SK-N-MC (cell line): Measurements from ENCODE around the gene SEMA5A.

Source experiments
- DNase-seq: peaks from one replicate; pipeline ENCODE4 v3.0.0-alpha.2; 2011; ENCODE audit warnings: low read depth, low spot score
- H3K27ac ChIP-seq: fragments of 200-600 bp; sonication (generic); 2 replicates; pipeline ENCODE4 v1.5.1; 2016; ENCODE audit warnings: mixed run types
- H3K36me3 ChIP-seq: fragments of 200-600 bp; sonication (generic); 2 replicates; pipeline ENCODE4 v1.6.1; 2017; ENCODE audit warnings: antibody characterized with exemption, low read length, mixed read lengths; ENCODE audit not compliant: insufficient read depth
- H3K4me3 ChIP-seq: fragments of 200-600 bp; sonication (generic); 2 replicates; pipeline ENCODE4 v1.5.1; 2016
- H3K9ac ChIP-seq: fragments of 200-600 bp; sonication (generic); 2 replicates; pipeline ENCODE4 v1.8.0; 2017; ENCODE audit warnings: mixed run types, mixed read lengths; ENCODE audit not compliant: insufficient read length
- H3K9me3 ChIP-seq: fragments of 200-600 bp; sonication (generic); 2 replicates; pipeline ENCODE4 v1.6.1; 2017; ENCODE audit warnings: low read depth, mild to moderate bottlenecking, antibody characterized with exemption, low read length, moderate library complexity, mixed read lengths
- EZH2 ChIP-seq: fragments of 200-600 bp; sonication (generic); IDR thresholded peaks from one replicate; pipeline ENCODE4 v1.6.1; 2017; ENCODE audit warnings: antibody characterized with exemption
- FOXP2 ChIP-seq: optimal IDR thresholded peaks from 2 replicates; pipeline ENCODE3; 2011; ENCODE audit warnings: mild to moderate bottlenecking, moderate library complexity; ENCODE audit not compliant: insufficient read depth; ENCODE audit errors: extremely low read length, control extremely low read depth
- POLR2AphosphoS5 ChIP-seq: IDR thresholded peaks from 2 replicates; pipeline ENCODE4 v1.6.1; 2012; ENCODE audit warnings: mild to moderate bottlenecking, low read depth, low read length, borderline replicate concordance

Gene SEMA5A

GRCh38 chr5:9124838-9125237 lies 421.0 kb downstream of the SEMA5A start:
- Histone ChIP-seq H3K4me3 (no peak overlapping the region), H3K9me3 (no peaks in the 10 kb centered on the region), H3K36me3 (no peaks in the 10 kb centered on the region), H3K27ac (no peak overlapping the region), H3K9ac (no peak overlapping the region)
- no peak for DNase-seq
- TF ChIP-seq FOXP2 = no peak
- TF ChIP-seq EZH2 = no peak
- no peak for TF ChIP-seq POLR2AphosphoS5

- no peaks in the 10 kb centered on the region for H3K36me3 ChIP-seq
- TF ChIP-seq EZH2 (no peak), POLR2AphosphoS5 (no peak), FOXP2 (no peak)
- H3K9ac ChIP-seq = no peak overlapping the region
- H3K9me3 ChIP-seq = no peaks in the 10 kb centered on the region
- no peak for DNase-seq
- no peak overlapping the region for H3K4me3 ChIP-seq
- H3K27ac ChIP-seq = no peak overlapping the region
Measured at GRCh38 chr5:9124071-9124470, 421.8 kb downstream of the SEMA5A start.

GRCh38 chr5:9122528-9122927 lies 423.3 kb downstream of the SEMA5A start:
- no peak for DNase-seq
- Histone ChIP-seq H3K36me3 (no peaks in the 10 kb centered on the region), H3K9ac (no peak overlapping the region), H3K9me3 (no peaks in the 10 kb centered on the region), H3K4me3 (no peak overlapping the region), H3K27ac (no peak overlapping the region)
- TF ChIP-seq FOXP2 (no peak), POLR2AphosphoS5 (no peak), EZH2 (no peak)

- TF ChIP-seq EZH2 (no peak), FOXP2 (no peak), POLR2AphosphoS5 (no peak)
Measured at GRCh38 chr5:9121597-9121996, 424.3 kb downstream of the SEMA5A start.

GRCh38 chr5:9118852-9119251 lies 427.0 kb downstream of the SEMA5A start:
- no peak overlapping the region for H3K27ac ChIP-seq
- H3K9me3 ChIP-seq = no peaks in the 10 kb centered on the region
- H3K4me3 ChIP-seq = no peak overlapping the region
- H3K9ac ChIP-seq = no peak overlapping the region
- TF ChIP-seq FOXP2 = no peak
- H3K36me3 ChIP-seq = no peaks in the 10 kb centered on the region
- DNase-seq = no peak

More at GRCh38 chr5:9121597-9121996, 424.3 kb downstream of the SEMA5A start:
- H3K4me3 ChIP-seq = no peak overlapping the region
- no peaks in the 10 kb centered on the region for H3K36me3 ChIP-seq
- DNase-seq = no peak
- no peak overlapping the region for H3K27ac ChIP-seq
- H3K9me3 ChIP-seq = no peaks in the 10 kb centered on the region
- no peak overlapping the region for H3K9ac ChIP-seq

GRCh38 chr5:9115093-9115492 lies 430.8 kb downstream of the SEMA5A start:
- no peak overlapping the region for H3K9ac ChIP-seq
- TF ChIP-seq FOXP2 = no peak
- TF ChIP-seq EZH2 = no peak
- no peak for TF ChIP-seq POLR2AphosphoS5

GRCh38 chr5:9112520-9113291 lies 433.2 kb downstream of the SEMA5A start:
- Histone ChIP-seq H3K36me3 (no peaks in the 10 kb centered on the region), H3K4me3 (no peak overlapping the region), H3K9me3 (no peaks in the 10 kb centered on the region), H3K27ac (no peak overlapping the region), H3K9ac (no peak overlapping the region)
- no peak for DNase-seq
- TF ChIP-seq EZH2 = no peak
- no peak for TF ChIP-seq FOXP2
- no peak for TF ChIP-seq POLR2AphosphoS5

More at GRCh38 chr5:9115093-9115492, 430.8 kb downstream of the SEMA5A start:
- DNase-seq = no peak
- no peak overlapping the region for H3K4me3 ChIP-seq
- no peaks in the 10 kb centered on the region for H3K36me3 ChIP-seq
- no peak overlapping the region for H3K27ac ChIP-seq
- H3K9me3 ChIP-seq = no peaks in the 10 kb centered on the region

GRCh38 chr5:9108162-9108561 lies 437.7 kb downstream of the SEMA5A start:
- no peak overlapping the region for H3K27ac ChIP-seq
- H3K4me3 ChIP-seq = no peak overlapping the region
- TF ChIP-seq FOXP2 (no peak), POLR2AphosphoS5 (no peak), EZH2 (no peak)
- H3K36me3 ChIP-seq = no peaks in the 10 kb centered on the region
- no peaks in the 10 kb centered on the region for H3K9me3 ChIP-seq
- H3K9ac ChIP-seq = no peak overlapping the region
- no peak for DNase-seq

- DNase-seq = no peak
- Histone ChIP-seq H3K9me3 (no peaks in the 10 kb centered on the region), H3K9ac (no peak overlapping the region), H3K4me3 (no peak overlapping the region), H3K36me3 (no peaks in the 10 kb centered on the region), H3K27ac (no peak overlapping the region)
- no peak for TF ChIP-seq EZH2
- TF ChIP-seq FOXP2 = no peak
- TF ChIP-seq POLR2AphosphoS5 = no peak
Measured at GRCh38 chr5:9105851-9106250, 440.0 kb downstream of the SEMA5A start.
